ENCODE measurements around the gene HCN1.

- no peak for TF ChIP-seq POLR2A (IDR thresholded peaks at IDR 0.05; ENCODE audit: low read length)
- no peak for TF ChIP-seq GATA1 (IDR thresholded peaks at IDR 0.05; ENCODE audit: low read depth, low read length)
Observed at GRCh38 chr5:45491368-45491767, 204.8 kb downstream of the HCN1 start.
